DOHH2 (cell line): ENCODE measurements around the gene SORL1-AS1.

Source experiments
- H3F3A ChIP-seq: fragments of 200-600 bp; sonication (generic), shearing (Covaris generic); 2 replicates; pipeline ENCODE4 v1.6.0; 2016; ENCODE audit warnings: antibody characterized with exemption, mild to moderate bottlenecking; ENCODE audit not compliant: control insufficient read depth, insufficient read depth
- H3K27ac ChIP-seq: fragments of 200-600 bp; sonication (generic); 2 replicates; pipeline ENCODE4 v1.5.1; 2014; ENCODE audit warnings: low read depth, mild to moderate bottlenecking, low read length, moderate library complexity
- H3K27me3 ChIP-seq: fragments of 200-600 bp; sonication (generic); 2 replicates; pipeline ENCODE4 v1.6.1; 2014; ENCODE audit warnings: mild to moderate bottlenecking, low read length, mixed read lengths; ENCODE audit not compliant: control insufficient read depth
- H3K36me3 ChIP-seq: fragments of 200-600 bp; sonication (generic); 2 replicates; pipeline ENCODE4 v1.6.1; 2014; ENCODE audit warnings: mild to moderate bottlenecking, low read length, moderate library complexity, mixed read lengths; ENCODE audit not compliant: control insufficient read depth
- H3K4me1 ChIP-seq: fragments of 200-600 bp; sonication (generic); 2 replicates; pipeline ENCODE4 v1.6.1; 2014; ENCODE audit warnings: mild to moderate bottlenecking, low read length, mixed read lengths; ENCODE audit not compliant: control insufficient read depth
- H3K4me2 ChIP-seq: fragments of 200-600 bp; sonication (generic); 2 replicates; pipeline ENCODE4 v1.6.0; 2014; ENCODE audit warnings: mild to moderate bottlenecking, low read length, moderate library complexity
- H3K4me3 ChIP-seq: fragments of 200-600 bp; sonication (generic); 2 replicates; pipeline ENCODE4 v1.5.1; 2014; ENCODE audit warnings: mild to moderate bottlenecking, low read length, mixed read lengths
- H3K79me2 ChIP-seq: fragments of 200-600 bp; sonication (generic); 2 replicates; pipeline ENCODE4 v1.6.1; 2014; ENCODE audit warnings: mild to moderate bottlenecking, low read length, mixed read lengths; ENCODE audit not compliant: control insufficient read depth
- H3K9me2 ChIP-seq: fragments of 200-600 bp; sonication (generic); replicated peaks from 2 replicates; pipeline ENCODE4 v1.6.1; 2014; ENCODE audit warnings: mild to moderate bottlenecking, low read length, mixed read lengths; ENCODE audit not compliant: control insufficient read depth
- H3K9me3 ChIP-seq: fragments of 200-600 bp; sonication (generic); 2 replicates; pipeline ENCODE4 v1.6.1; 2014; ENCODE audit warnings: antibody characterized with exemption, low read length, mixed read lengths; ENCODE audit not compliant: control insufficient read depth, insufficient read depth
- H4K20me1 ChIP-seq: fragments of 200-600 bp; sonication (generic); 2 replicates; pipeline ENCODE4 v1.6.0; 2014; ENCODE audit warnings: low read depth, mild to moderate bottlenecking, antibody characterized with exemption, low read length, moderate library complexity; ENCODE audit not compliant: control insufficient read depth, insufficient read depth
- EZH2phosphoT487 ChIP-seq: fragments of 200-600 bp; sonication (generic); IDR thresholded peaks from 2 replicates; pipeline ENCODE4 v1.6.1; 2017; ENCODE audit warnings: borderline replicate concordance, mild to moderate bottlenecking, antibody characterized with exemption, low read length, moderate library complexity, mixed read lengths
- TF ChIP-seq, protein P1 (sequence below): fragments of 200-600 bp; sonication (generic); IDR thresholded peaks from one replicate; pipeline ENCODE4 v1.5.1; 2014; ENCODE audit warnings: antibody characterized with exemption, mild to moderate bottlenecking, low read depth, low read length; ENCODE audit not compliant: poor library complexity, severe bottlenecking

Gene SORL1-AS1

DNA sequence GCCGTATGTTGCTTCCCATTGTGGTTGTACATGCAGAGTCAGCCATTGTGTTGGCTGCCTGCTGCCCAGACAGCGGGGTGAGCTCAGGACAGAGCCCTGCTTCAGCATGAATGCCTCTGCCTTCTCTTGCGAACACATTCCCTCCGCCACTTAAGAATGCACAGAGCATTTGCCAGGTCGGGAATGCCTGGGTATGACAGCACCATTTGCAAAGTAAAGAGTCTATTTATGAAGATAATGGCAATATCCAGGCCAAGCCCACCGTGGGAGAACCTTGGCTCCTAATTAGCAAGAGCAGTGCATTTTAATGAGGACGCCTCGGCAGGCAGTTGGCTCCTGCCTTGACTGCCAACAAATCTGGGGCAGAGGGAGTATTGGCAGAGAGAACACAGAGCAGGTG, 63.1 kb downstream of the SORL1-AS1 start:
- Histone ChIP-seq H3K27ac (no peak overlapping the region), H3K27me3 (no peaks in the 10 kb centered on the region), H3K79me2 (no peaks in the 10 kb centered on the region), H3K4me3 (no peak overlapping the region), H4K20me1 (no peaks in the 10 kb centered on the region), H3K4me2 (no peak overlapping the region), H3K36me3 (no peaks in the 10 kb centered on the region), H3K4me1 (peaks cover 49% of the 10 kb centered on the region), H3F3A (peaks cover 2% of the 10 kb centered on the region; the same call in 1 of the 2 replicates), H3K9me3 (no peaks in the 10 kb centered on the region), H3K9me2 (no peaks in the 10 kb centered on the region)
- no peak for TF ChIP-seq EZH2phosphoT487
- TF ChIP-seq, protein P1, sequence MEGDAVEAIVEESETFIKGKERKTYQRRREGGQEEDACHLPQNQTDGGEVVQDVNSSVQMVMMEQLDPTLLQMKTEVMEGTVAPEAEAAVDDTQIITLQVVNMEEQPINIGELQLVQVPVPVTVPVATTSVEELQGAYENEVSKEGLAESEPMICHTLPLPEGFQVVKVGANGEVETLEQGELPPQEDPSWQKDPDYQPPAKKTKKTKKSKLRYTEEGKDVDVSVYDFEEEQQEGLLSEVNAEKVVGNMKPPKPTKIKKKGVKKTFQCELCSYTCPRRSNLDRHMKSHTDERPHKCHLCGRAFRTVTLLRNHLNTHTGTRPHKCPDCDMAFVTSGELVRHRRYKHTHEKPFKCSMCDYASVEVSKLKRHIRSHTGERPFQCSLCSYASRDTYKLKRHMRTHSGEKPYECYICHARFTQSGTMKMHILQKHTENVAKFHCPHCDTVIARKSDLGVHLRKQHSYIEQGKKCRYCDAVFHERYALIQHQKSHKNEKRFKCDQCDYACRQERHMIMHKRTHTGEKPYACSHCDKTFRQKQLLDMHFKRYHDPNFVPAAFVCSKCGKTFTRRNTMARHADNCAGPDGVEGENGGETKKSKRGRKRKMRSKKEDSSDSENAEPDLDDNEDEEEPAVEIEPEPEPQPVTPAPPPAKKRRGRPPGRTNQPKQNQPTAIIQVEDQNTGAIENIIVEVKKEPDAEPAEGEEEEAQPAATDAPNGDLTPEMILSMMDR = no peak
